HepG2 (cell line): ENCODE measurements around the gene HLCS. TPM values are rescaled to one million over a fixed set of nuclear protein-coding genes. Genes with fewer than 3 reads are reported as not detected.

Experiments
- ATAC-seq: fragments of 200-7000 bp; cut with Tn5 transposase; 3 replicates; pipeline ENCODE4 v1.9.1; 2020; ENCODE audit warnings: mild to moderate bottlenecking, moderate library complexity
- BruUV-seq: library from RNA; stranded (reverse); fragments of 400-500 nt; replicated peaks from 2 replicates; lab custom pipeline; 2021; lab: Mats Ljungman, UMichigan
- CTCF ChIA-PET: fragments of 300-600 bp; formaldehyde crosslinking; extraction: SDS; loops from one replicate; lab custom pipeline; 2021; ENCODE audit warnings: low total read pairs, inconsistent platforms, low intra/inter-chr PET ratio; lab: Yijun Ruan, JAX
- POLR2A ChIA-PET: fragments of 350-600 bp; sonication (Branson Sonifier 250); formaldehyde crosslinking; loops from one replicate; lab custom pipeline; 2020; ENCODE audit warnings: antibody characterized with exemption, inconsistent platforms; lab: Yijun Ruan, JAX
- DNase-seq: peaks from one replicate; pipeline ENCODE4 v3.0.0-alpha.2; 2015; ENCODE audit warnings: low spot score
- FAIRE-seq: peaks from 3 replicates; lab custom pipeline; 2011; peaks lifted over from hg19 to GRCh38; lab: Jason Lieb, UNC
- H2AFZ ChIP-seq: one replicate; pipeline ENCODE4 v1.6.1; 2011; ENCODE audit warnings: low read length, inconsistent platforms
- H3K27ac ChIP-seq: fragments of 300-600 bp; 3 replicates; pipeline ENCODE4 v1.8.0; 2011; ENCODE audit warnings: mixed run types, mild to moderate bottlenecking, mixed read lengths, low read length, inconsistent platforms; ENCODE audit not compliant: insufficient read depth; ENCODE audit errors: extremely low read length
- H3K27me3 ChIP-seq, 2 experiments: fragments of 200-600 bp in 1 of 2; 2 replicates in 1 of 2; 3 replicates in 1 of 2; pipeline versions ENCODE4 v1.6.0 to v1.8.0; 2011; ENCODE audit warnings: low read length in 2 of 2, mild to moderate bottlenecking in 2 of 2, moderate library complexity in 2 of 2, inconsistent platforms in 1 of 2; ENCODE audit not compliant: insufficient read depth in 2 of 2, control insufficient read depth in 1 of 2
- H3K36me3 ChIP-seq, 2 experiments: fragments of 200-600 bp in 1 of 2; replicated peaks in 1 of 2; 2 replicates in 1 of 2; 3 replicates in 1 of 2; pipeline versions ENCODE4 v1.5.1 to v1.8.0; 2011; ENCODE audit warnings: low read length in 2 of 2, inconsistent platforms in 1 of 2; ENCODE audit not compliant: insufficient read depth in 2 of 2, control insufficient read depth in 1 of 2
- H3K4me1 ChIP-seq: 2 replicates; pipeline ENCODE4 v1.5.1; 2012; ENCODE audit warnings: low read length, inconsistent platforms; ENCODE audit not compliant: insufficient read depth
- H3K4me2 ChIP-seq: 2 replicates; pipeline ENCODE4 v1.6.0; 2011; ENCODE audit warnings: low read depth, low read length, inconsistent platforms
- H3K4me3 ChIP-seq, 3 experiments: fragments of 200-600 bp in 1 of 3; sonication (generic), shearing (Covaris generic) in 1 of 3; replicated peaks in 1 of 3; 2 replicates each; pipeline ENCODE4 v1.5.1; 2011 to 2016; ENCODE audit warnings: low read length in 3 of 3, inconsistent platforms in 2 of 3, low read depth in 2 of 3, mild to moderate bottlenecking in 2 of 3, control low read depth in 1 of 3, mixed read lengths in 1 of 3; ENCODE audit not compliant: insufficient read depth in 1 of 3
- H3K79me2 ChIP-seq: one replicate; pipeline ENCODE4 v1.6.1; 2011; ENCODE audit warnings: low read length, inconsistent platforms; ENCODE audit not compliant: insufficient read depth
- H3K9ac ChIP-seq: 2 replicates; pipeline ENCODE4 v1.6.0; 2011; ENCODE audit warnings: mild to moderate bottlenecking, low read depth, low read length, inconsistent platforms; ENCODE audit not compliant: insufficient read depth
- H3K9me3 ChIP-seq: 2 replicates; pipeline ENCODE4 v1.5.1; 2012; ENCODE audit warnings: mild to moderate bottlenecking, low read length
- H4K20me1 ChIP-seq: 2 replicates; pipeline ENCODE4 v1.6.0; 2011; ENCODE audit warnings: inconsistent platforms, mild to moderate bottlenecking, low read length, moderate library complexity; ENCODE audit not compliant: insufficient read depth
- BORCS8-MEF2B ChIP-seq: sonication (generic); formaldehyde crosslinking; IDR thresholded peaks from 2 replicates; pipeline ENCODE4 v1.8.0; 2022; ENCODE audit warnings: mild to moderate bottlenecking, missing genetic modification reagents
- GFI1 ChIP-seq: sonication (generic); formaldehyde crosslinking; IDR thresholded peaks from 2 replicates; pipeline ENCODE4 v1.5.0; 2020; ENCODE audit warnings: missing genetic modification reagents, mild to moderate bottlenecking, borderline replicate concordance
- HOXA9 ChIP-seq: sonication (generic); formaldehyde crosslinking; IDR thresholded peaks from 2 replicates; pipeline ENCODE4 v1.8.1; 2022; ENCODE audit warnings: missing genetic modification reagents, mild to moderate bottlenecking, moderate library complexity, borderline replicate concordance
- MEF2D ChIP-seq: sonication (generic); formaldehyde crosslinking; IDR thresholded peaks from 2 replicates; pipeline ENCODE4 v1.5.1; 2020; ENCODE audit warnings: mild to moderate bottlenecking, missing genetic modification reagents
- NCOR1 ChIP-seq: fragments of 200-600 bp; sonication (generic); IDR thresholded peaks from 2 replicates; pipeline ENCODE4 v1.7.0; 2017; ENCODE audit warnings: antibody characterized with exemption, low read length, borderline replicate concordance
- SAFB2 ChIP-seq: sonication (generic); formaldehyde crosslinking; IDR thresholded peaks from 2 replicates; pipeline ENCODE4 v1.5.1; 2020; ENCODE audit warnings: missing genetic modification reagents, low read depth, mild to moderate bottlenecking, borderline replicate concordance
- ZBTB21 ChIP-seq: sonication (generic); formaldehyde crosslinking; IDR thresholded peaks from 2 replicates; pipeline ENCODE4 v1.4.0; 2020; ENCODE audit warnings: missing genetic modification reagents
- ZFP41 ChIP-seq: sonication (generic); formaldehyde crosslinking; IDR thresholded peaks from 2 replicates; pipeline ENCODE4 v1.4.0; 2020; ENCODE audit warnings: mild to moderate bottlenecking, missing genetic modification reagents, borderline replicate concordance
- ZNF326 ChIP-seq: sonication (generic); formaldehyde crosslinking; IDR thresholded peaks from 2 replicates; pipeline ENCODE4 v1.4.0; 2020; ENCODE audit warnings: missing genetic modification reagents, borderline replicate concordance
- ZNF432 ChIP-seq: sonication (generic); formaldehyde crosslinking; IDR thresholded peaks from 2 replicates; pipeline ENCODE4 v1.5.0; 2020; ENCODE audit warnings: missing genetic modification reagents, mild to moderate bottlenecking, borderline replicate concordance
- ZNF557 ChIP-seq: sonication (generic); formaldehyde crosslinking; IDR thresholded peaks from 2 replicates; pipeline ENCODE4 v1.4.0; 2020; ENCODE audit warnings: missing genetic modification reagents
- ZNF563 ChIP-seq: sonication (generic); formaldehyde crosslinking; IDR thresholded peaks from 2 replicates; pipeline ENCODE4 v1.8.0; 2022; ENCODE audit warnings: mild to moderate bottlenecking, moderate library complexity, missing genetic modification reagents
- ZNF746 ChIP-seq: sonication (generic); formaldehyde crosslinking; IDR thresholded peaks from 2 replicates; pipeline ENCODE4 v1.8.0; 2022; ENCODE audit warnings: mild to moderate bottlenecking, missing genetic modification reagents
- ZNF788 ChIP-seq: sonication (generic); formaldehyde crosslinking; IDR thresholded peaks from 2 replicates; pipeline ENCODE4 v1.5.0; 2020; ENCODE audit warnings: mild to moderate bottlenecking, missing genetic modification reagents, borderline replicate concordance
- WGBS: methylation state at CpG from one replicate; pipeline ENCODE4 v1.1.6; 2017; ENCODE audit warnings: low lambda C conversion rate; 5-methylcytosine and 5-hydroxymethylcytosine counted together
- in situ Hi-C: cut with HindIII; loops from 2 replicates; pipeline ENCODE4 v1.10.0; 2017; ENCODE audit warnings: low pct_unique_long_range_greater_than_20kb; ENCODE audit not compliant: extremely low pct_ligation_motif_present
- intact Hi-C: fragments of 100-400 bp; cut with micrococcal nuclease; formaldehyde crosslinking; loops from one replicate; pipeline ENCODE4 v1.10.0; 2022; ENCODE audit not compliant: unreplicated experiment
- polyA plus RNA-seq, 8 experiments: library from polyadenylated mRNA; depleted of rRNA in 3 of 8; stranded (reverse) in 7 of 8; unstranded in 1 of 8; fragments of >200 nt; fragmentation: Illumina TruSeq in 4 of 8; extraction: Trizol in 4 of 8; gene quantifications; 2 replicates each; pipeline versions ENCODE4 v1.2.1 to v1.2.3, GENCODE V29; 2011 to 2016; ENCODE audit warnings: low read depth in 4 of 8, missing spikeins in 1 of 8, mixed read lengths in 1 of 8; ENCODE audit not compliant: insufficient read depth in 1 of 8
- total RNA-seq, 5 experiments: library from RNA; depleted of rRNA; stranded (reverse); fragments of >200 nt; fragmentation: Illumina TruSeq; extraction: Trizol; gene quantifications; 2 replicates each; pipeline ENCODE4 v1.2.3, GENCODE V29; 2016; ENCODE audit warnings: low read depth in 1 of 5
- TF ChIP-seq, protein P1 (sequence below): sonication (generic); formaldehyde crosslinking; IDR thresholded peaks from 2 replicates; pipeline ENCODE4 v1.9.0; 2021; ENCODE audit warnings: mild to moderate bottlenecking, missing genetic modification reagents
- TF ChIP-seq, protein P2 (sequence below): sonication (generic); formaldehyde crosslinking; IDR thresholded peaks from 2 replicates; pipeline ENCODE4 v1.4.0; 2020; ENCODE audit warnings: mild to moderate bottlenecking, missing genetic modification reagents

Gene HLCS
- total and polyA plus RNA-seq, 2 of the 13 experiments (the other 11 are each of a cell fraction or from before 2014, with no cell fraction given): 7.9 to 12.3 TPM

DNA sequence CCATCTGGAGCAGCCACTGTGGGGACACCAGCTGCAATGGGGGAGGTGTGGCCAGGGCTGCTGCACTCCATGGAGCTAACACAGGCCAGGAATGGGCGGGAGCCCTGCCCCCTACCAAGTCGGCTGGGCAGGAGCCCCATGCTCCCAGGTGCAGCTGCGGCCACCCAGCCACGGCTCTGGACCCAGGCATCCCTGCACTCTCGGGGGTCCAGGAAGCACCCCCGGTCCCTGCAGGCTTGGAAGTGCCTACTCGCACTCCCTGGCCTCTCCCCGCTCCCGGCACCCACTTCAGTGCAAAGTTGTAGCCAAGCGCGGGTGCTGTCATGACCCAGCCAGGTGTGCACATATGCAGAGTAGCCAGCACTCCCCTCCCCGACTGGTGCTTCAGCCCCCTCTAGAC lies 91.8 kb downstream of the HLCS start:
- H3K79me2 ChIP-seq: no peaks in the 10 kb centered on the region
- no peak overlapping the region for H2AFZ ChIP-seq
- intact Hi-C loops: no loop called here
- TF ChIP-seq ZNF563 (CRISPR knock-in tag) (no peak), GFI1 (CRISPR knock-in tag) (no peak), ZNF557 (CRISPR knock-in tag) (no peak), ZNF788 (CRISPR knock-in tag) (no peak), ZNF746 (no peak), HOXA9 (CRISPR knock-in tag) (no peak), NCOR1 (no peak), ZFP41 (CRISPR knock-in tag) (no peak), ZBTB21 (CRISPR knock-in tag) (no peak), ZNF432 (CRISPR knock-in tag) (no peak), MEF2D (no peak), SAFB2 (CRISPR knock-in tag) (no peak), ZNF326 (CRISPR knock-in tag) (no peak), BORCS8-MEF2B (CRISPR knock-in tag) (no peak)
- TF ChIP-seq, protein P1, sequence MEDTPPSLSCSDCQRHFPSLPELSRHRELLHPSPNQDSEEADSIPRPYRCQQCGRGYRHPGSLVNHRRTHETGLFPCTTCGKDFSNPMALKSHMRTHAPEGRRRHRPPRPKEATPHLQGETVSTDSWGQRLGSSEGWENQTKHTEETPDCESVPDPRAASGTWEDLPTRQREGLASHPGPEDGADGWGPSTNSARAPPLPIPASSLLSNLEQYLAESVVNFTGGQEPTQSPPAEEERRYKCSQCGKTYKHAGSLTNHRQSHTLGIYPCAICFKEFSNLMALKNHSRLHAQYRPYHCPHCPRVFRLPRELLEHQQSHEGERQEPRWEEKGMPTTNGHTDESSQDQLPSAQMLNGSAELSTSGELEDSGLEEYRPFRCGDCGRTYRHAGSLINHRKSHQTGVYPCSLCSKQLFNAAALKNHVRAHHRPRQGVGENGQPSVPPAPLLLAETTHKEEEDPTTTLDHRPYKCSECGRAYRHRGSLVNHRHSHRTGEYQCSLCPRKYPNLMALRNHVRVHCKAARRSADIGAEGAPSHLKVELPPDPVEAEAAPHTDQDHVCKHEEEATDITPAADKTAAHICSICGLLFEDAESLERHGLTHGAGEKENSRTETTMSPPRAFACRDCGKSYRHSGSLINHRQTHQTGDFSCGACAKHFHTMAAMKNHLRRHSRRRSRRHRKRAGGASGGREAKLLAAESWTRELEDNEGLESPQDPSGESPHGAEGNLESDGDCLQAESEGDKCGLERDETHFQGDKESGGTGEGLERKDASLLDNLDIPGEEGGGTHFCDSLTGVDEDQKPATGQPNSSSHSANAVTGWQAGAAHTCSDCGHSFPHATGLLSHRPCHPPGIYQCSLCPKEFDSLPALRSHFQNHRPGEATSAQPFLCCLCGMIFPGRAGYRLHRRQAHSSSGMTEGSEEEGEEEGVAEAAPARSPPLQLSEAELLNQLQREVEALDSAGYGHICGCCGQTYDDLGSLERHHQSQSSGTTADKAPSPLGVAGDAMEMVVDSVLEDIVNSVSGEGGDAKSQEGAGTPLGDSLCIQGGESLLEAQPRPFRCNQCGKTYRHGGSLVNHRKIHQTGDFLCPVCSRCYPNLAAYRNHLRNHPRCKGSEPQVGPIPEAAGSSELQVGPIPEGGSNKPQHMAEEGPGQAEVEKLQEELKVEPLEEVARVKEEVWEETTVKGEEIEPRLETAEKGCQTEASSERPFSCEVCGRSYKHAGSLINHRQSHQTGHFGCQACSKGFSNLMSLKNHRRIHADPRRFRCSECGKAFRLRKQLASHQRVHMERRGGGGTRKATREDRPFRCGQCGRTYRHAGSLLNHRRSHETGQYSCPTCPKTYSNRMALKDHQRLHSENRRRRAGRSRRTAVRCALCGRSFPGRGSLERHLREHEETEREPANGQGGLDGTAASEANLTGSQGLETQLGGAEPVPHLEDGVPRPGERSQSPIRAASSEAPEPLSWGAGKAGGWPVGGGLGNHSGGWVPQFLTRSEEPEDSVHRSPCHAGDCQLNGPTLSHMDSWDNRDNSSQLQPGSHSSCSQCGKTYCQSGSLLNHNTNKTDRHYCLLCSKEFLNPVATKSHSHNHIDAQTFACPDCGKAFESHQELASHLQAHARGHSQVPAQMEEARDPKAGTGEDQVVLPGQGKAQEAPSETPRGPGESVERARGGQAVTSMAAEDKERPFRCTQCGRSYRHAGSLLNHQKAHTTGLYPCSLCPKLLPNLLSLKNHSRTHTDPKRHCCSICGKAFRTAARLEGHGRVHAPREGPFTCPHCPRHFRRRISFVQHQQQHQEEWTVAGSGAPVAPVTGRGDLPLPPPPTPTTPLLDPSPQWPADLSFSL (CRISPR knock-in tag): no peak
- TF ChIP-seq, protein P2, sequence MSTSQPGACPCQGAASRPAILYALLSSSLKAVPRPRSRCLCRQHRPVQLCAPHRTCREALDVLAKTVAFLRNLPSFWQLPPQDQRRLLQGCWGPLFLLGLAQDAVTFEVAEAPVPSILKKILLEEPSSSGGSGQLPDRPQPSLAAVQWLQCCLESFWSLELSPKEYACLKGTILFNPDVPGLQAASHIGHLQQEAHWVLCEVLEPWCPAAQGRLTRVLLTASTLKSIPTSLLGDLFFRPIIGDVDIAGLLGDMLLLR (CRISPR knock-in tag): no peak
- no peaks in the 10 kb centered on the region for H3K27me3 ChIP-seq
- CTCF ChIA-PET: no interaction called here
- no peaks in the 10 kb centered on the region for H3K9me3 ChIP-seq
- 96% methylated on average over 7 of the region's 12 CpGs for WGBS
- no peak overlapping the region for H3K4me3 ChIP-seq
- no TSS peak for BruUV-seq
- no peaks in the 10 kb centered on the region for H3K36me3 ChIP-seq
- in situ Hi-C loops: no loop called here
- H4K20me1 ChIP-seq: no peaks in the 10 kb centered on the region
- no peak overlapping the region for H3K9ac ChIP-seq
- ATAC-seq (no peak), DNase-seq (no peak), FAIRE-seq (no peak)
- H3K4me1 ChIP-seq: peaks cover 4% of the 10 kb centered on the region
- POLR2A ChIA-PET: no interaction called here
- H3K4me2 ChIP-seq: no peak overlapping the region
- no peak overlapping the region for H3K27ac ChIP-seq
